ENCODE measurements around the gene CPVL.

DNA sequence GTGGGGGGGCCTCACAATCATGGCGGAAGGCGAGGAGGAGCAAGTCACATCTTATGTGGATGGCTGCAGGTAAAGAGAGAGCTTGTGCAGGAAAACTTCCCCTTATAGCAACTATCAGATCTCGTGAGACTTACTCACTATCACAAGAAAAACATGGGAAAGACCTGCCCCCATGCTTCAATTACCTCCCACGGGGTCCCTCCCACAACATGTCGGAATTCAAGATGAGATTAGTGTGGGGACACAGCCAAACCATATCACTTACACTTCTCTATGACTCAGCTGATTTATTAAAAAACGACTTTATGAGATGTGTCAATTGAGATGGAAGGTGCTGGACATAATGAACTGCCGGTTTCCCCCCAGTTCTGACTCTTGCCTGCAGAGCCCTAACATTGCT, 24.4 kb upstream of the CPVL start:
- TF ChIP-seq, protein P1, sequence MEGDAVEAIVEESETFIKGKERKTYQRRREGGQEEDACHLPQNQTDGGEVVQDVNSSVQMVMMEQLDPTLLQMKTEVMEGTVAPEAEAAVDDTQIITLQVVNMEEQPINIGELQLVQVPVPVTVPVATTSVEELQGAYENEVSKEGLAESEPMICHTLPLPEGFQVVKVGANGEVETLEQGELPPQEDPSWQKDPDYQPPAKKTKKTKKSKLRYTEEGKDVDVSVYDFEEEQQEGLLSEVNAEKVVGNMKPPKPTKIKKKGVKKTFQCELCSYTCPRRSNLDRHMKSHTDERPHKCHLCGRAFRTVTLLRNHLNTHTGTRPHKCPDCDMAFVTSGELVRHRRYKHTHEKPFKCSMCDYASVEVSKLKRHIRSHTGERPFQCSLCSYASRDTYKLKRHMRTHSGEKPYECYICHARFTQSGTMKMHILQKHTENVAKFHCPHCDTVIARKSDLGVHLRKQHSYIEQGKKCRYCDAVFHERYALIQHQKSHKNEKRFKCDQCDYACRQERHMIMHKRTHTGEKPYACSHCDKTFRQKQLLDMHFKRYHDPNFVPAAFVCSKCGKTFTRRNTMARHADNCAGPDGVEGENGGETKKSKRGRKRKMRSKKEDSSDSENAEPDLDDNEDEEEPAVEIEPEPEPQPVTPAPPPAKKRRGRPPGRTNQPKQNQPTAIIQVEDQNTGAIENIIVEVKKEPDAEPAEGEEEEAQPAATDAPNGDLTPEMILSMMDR (IDR thresholded peaks at IDR 0.05): no peak
- TF ChIP-seq POLR2A (IDR thresholded peaks at IDR 0.05): no peak

All from heart left ventricle (tissue), 13 donors.